NT2/D1 (cell line): ENCODE data around the gene BEGAIN.

Experiments
- DNase-seq: peaks from one replicate; pipeline ENCODE4 v3.0.0-alpha.2; 2011; ENCODE audit warnings: low read depth, low spot score
- H3K27me3 ChIP-seq: 2 replicates; pipeline ENCODE4 v1.6.0; 2011; ENCODE audit warnings: mild to moderate bottlenecking; ENCODE audit not compliant: insufficient read length, insufficient read depth
- H3K36me3 ChIP-seq: 2 replicates; pipeline ENCODE4 v1.6.1; 2011; ENCODE audit warnings: mild to moderate bottlenecking, low read length, mixed read lengths; ENCODE audit not compliant: insufficient read depth, insufficient read length
- H3K4me1 ChIP-seq: 2 replicates; pipeline ENCODE4 v1.5.1; 2011; ENCODE audit not compliant: insufficient read depth, insufficient read length
- H3K4me3 ChIP-seq: 2 replicates; pipeline ENCODE4 v1.5.1; 2011; ENCODE audit warnings: low read depth; ENCODE audit not compliant: insufficient read length
- H3K9ac ChIP-seq: 2 replicates; pipeline ENCODE4 v1.6.0; 2011; ENCODE audit warnings: low read depth; ENCODE audit not compliant: insufficient read length
- H3K9me3 ChIP-seq: 2 replicates; pipeline ENCODE4 v1.5.1; 2011; ENCODE audit warnings: mild to moderate bottlenecking, low read length; ENCODE audit not compliant: insufficient read depth
- SUZ12 ChIP-seq: IDR thresholded peaks from 2 replicates; pipeline ENCODE4 v1.6.1; 2011; ENCODE audit not compliant: insufficient read length, insufficient read depth; ENCODE audit errors: extremely low read depth
- YY1 ChIP-seq: IDR thresholded peaks from 2 replicates; pipeline ENCODE4 v1.6.1; 2011; ENCODE audit not compliant: insufficient read length, insufficient read depth
- ZNF274 ChIP-seq: IDR thresholded peaks from 2 replicates; pipeline ENCODE4 v1.6.1; 2011; ENCODE audit warnings: mild to moderate bottlenecking, low read depth, low read length

The BEGAIN gene

GRCh38 chr14:100592972-100593371, 5.8 kb upstream of the BEGAIN start:
- Histone ChIP-seq H3K9ac (no peak overlapping the region), H3K4me1 (peaks cover 5% of the 10 kb centered on the region), H3K4me3 (no peak overlapping the region), H3K27me3 (peaks cover 14% of the 10 kb centered on the region), H3K9me3 (no peaks in the 10 kb centered on the region), H3K36me3 (no peaks in the 10 kb centered on the region)
- TF ChIP-seq ZNF274 (no peak), SUZ12 (no peak), YY1 (no peak)
- DNase-seq: no peak

GRCh38 chr14:100592461-100592891, 5.3 kb upstream of the BEGAIN start:
- no peak for TF ChIP-seq ZNF274
- no peak for TF ChIP-seq YY1
- no peak for TF ChIP-seq SUZ12
- no peak for DNase-seq
- H3K36me3 ChIP-seq: no peaks in the 10 kb centered on the region
- no peak overlapping the region for H3K9ac ChIP-seq
- H3K9me3 ChIP-seq: no peaks in the 10 kb centered on the region
- peaks cover 19% of the 10 kb centered on the region for H3K27me3 ChIP-seq
- peaks cover 9% of the 10 kb centered on the region for H3K4me1 ChIP-seq
- H3K4me3 ChIP-seq: no peak overlapping the region

- no peaks in the 10 kb centered on the region for H3K9me3 ChIP-seq
- H3K9ac ChIP-seq: no peak overlapping the region
- H3K4me3 ChIP-seq: no peak overlapping the region
- H3K36me3 ChIP-seq: no peaks in the 10 kb centered on the region
- peaks cover 9% of the 10 kb centered on the region for H3K4me1 ChIP-seq
- TF ChIP-seq SUZ12: no peak
- TF ChIP-seq YY1: no peak
- TF ChIP-seq ZNF274: no peak
- H3K27me3 ChIP-seq: peaks cover 22% of the 10 kb centered on the region
- no peak for DNase-seq
These were observed 4.5 kb upstream of the BEGAIN start for GRCh38 chr14:100591453-100592371.

- H3K9me3 ChIP-seq: no peaks in the 10 kb centered on the region
- DNase-seq: no peak
- H3K4me3 ChIP-seq: no peak overlapping the region
- no peaks in the 10 kb centered on the region for H3K36me3 ChIP-seq
- H3K27me3 ChIP-seq: peaks cover 31% of the 10 kb centered on the region
- H3K9ac ChIP-seq: no peak overlapping the region
- H3K4me1 ChIP-seq: peaks cover 9% of the 10 kb centered on the region
- no peak for TF ChIP-seq YY1
- TF ChIP-seq ZNF274: no peak
- TF ChIP-seq SUZ12: no peak
These were observed 3.7 kb upstream of the BEGAIN start for GRCh38 chr14:100590726-100591452.

GRCh38 chr14:100589760-100590469, 2.7 kb upstream of the BEGAIN start:
- no peak for DNase-seq
- H3K9me3 ChIP-seq: no peaks in the 10 kb centered on the region
- peaks cover 38% of the 10 kb centered on the region for H3K27me3 ChIP-seq
- H3K36me3 ChIP-seq: no peaks in the 10 kb centered on the region
- peaks cover 9% of the 10 kb centered on the region for H3K4me1 ChIP-seq
- H3K4me3 ChIP-seq: no peak overlapping the region
- no peak overlapping the region for H3K9ac ChIP-seq
- no peak for TF ChIP-seq SUZ12

- Histone ChIP-seq H3K9me3 (no peaks in the 10 kb centered on the region), H3K36me3 (no peaks in the 10 kb centered on the region), H3K4me1 (peaks cover 9% of the 10 kb centered on the region), H3K9ac (peak overlapping the region; percentile 5), H3K4me3 (no peak overlapping the region), H3K27me3 (peaks cover 45% of the 10 kb centered on the region)
- DNase-seq: no peak
- TF ChIP-seq ZNF274: no peak
- no peak for TF ChIP-seq YY1
- no peak for TF ChIP-seq SUZ12
These were observed 2.0 kb upstream of the BEGAIN start for GRCh38 chr14:100589071-100589759.
